Measurements from ENCODE around the gene PLXNA4. TPM values are rescaled to one million over a fixed set of nuclear protein-coding genes. Genes with fewer than 3 reads are reported as not detected.
A peak's percentile ranks its signal among the peaks of the same experiment; 100 is the strongest.

The PLXNA4 gene
- total and polyA plus RNA-seq, 5 donors, result 5.7 to 19.3 (median 16.0) TPM

DNA sequence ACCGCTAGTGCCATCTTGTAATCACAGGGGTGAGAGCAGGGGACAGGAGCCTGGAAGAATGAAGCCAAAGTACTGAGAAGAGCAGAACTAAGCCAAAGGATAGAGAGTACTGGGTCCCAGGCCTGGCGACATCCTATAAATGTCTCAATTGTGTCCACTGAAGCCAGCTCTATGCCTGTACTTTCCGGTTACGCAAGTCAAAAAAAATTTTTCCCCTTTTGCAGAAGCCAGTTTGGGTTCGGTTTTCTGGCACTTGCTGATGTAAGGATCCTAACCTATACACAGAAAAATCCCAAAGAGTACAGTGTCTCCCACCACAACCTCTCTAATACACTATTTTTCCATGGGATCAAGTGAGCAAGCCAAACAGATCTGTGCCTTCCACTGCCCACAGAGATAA, 61.1 kb downstream of the PLXNA4 start:
- intact Hi-C loops (cut with DNase I), result no loop called here
- Histone ChIP-seq H3K9me3 (ENCODE audit: control insufficient read depth, low read length) (no peaks in the 10 kb centered on the region), H3K27ac (ENCODE audit: low read length) (no peak overlapping the region), H3K4me1 (ENCODE audit: control insufficient read depth, insufficient read depth, low read length) (peaks cover 8% of the 10 kb centered on the region), H3K4me3 (ENCODE audit: low read length) (no peak overlapping the region), H3K27me3 (ENCODE audit: control insufficient read depth, insufficient read depth) (no peaks in the 10 kb centered on the region)
- DNase-seq, result no peak
- no peak for ATAC-seq
- 89% methylated on average over 5 of the region's 5 CpGs for WGBS

DNA sequence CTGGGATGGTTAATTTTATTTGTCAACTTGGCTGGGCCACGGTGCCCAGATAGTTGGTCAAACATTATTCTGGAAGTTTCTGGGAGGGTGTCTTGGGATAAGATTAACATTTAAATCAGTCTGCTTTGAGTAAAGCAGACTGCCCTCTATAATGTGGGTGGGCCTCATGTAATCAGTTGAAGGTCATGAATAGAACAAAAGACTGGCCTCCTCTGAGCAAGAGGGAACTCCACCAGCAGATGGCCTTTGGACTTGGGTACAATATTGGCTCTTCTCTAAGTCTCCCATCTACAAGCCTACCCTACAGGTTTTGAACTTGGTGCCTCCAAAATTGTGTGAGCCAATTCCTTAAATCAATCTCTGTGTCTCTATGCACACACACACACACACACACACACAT, 61.8 kb downstream of the PLXNA4 start:
- WGBS, result 97% methylated on average over 1 of the region's 1 CpG
- no peaks in the 10 kb centered on the region for H3K27me3 ChIP-seq (ENCODE audit: control insufficient read depth, insufficient read depth)
- intact Hi-C loops (cut with DNase I), result no loop called here
- DNase-seq, result no peak
- no peak overlapping the region for H3K4me3 ChIP-seq (ENCODE audit: low read length)
- peaks cover 7% of the 10 kb centered on the region for H3K4me1 ChIP-seq (ENCODE audit: control insufficient read depth, insufficient read depth, low read length)
- no peaks in the 10 kb centered on the region for H3K9me3 ChIP-seq (ENCODE audit: control insufficient read depth, low read length)
- ATAC-seq, result no peak
- H3K27ac ChIP-seq (ENCODE audit: low read length), result no peak overlapping the region

DNA sequence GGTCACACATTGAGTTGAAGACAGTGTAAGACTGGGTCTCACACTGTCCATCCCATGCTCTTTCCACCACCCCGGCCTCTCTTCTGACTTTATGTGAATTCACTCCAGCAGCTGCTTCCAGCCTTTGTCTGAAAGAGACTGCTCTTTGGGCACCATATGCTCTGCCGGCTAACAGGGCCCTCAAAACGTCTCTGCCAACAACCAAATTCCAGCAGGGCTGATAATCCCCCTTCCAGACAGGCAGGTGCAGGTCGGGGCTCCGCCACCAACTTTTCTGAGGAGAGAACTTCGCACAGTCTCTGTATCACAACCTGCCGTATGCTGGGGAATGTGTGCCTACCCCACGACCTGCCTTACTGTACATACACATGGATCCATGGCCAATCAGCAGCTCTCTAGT, 64.3 kb downstream of the PLXNA4 start:
- Histone ChIP-seq H3K4me3 (ENCODE audit: low read length) (no peak overlapping the region), H3K9me3 (ENCODE audit: control insufficient read depth, low read length) (no peaks in the 10 kb centered on the region), H3K27me3 (ENCODE audit: control insufficient read depth, insufficient read depth) (no peaks in the 10 kb centered on the region), H3K4me1 (ENCODE audit: control insufficient read depth, insufficient read depth, low read length) (peaks cover 1% of the 10 kb centered on the region), H3K27ac (ENCODE audit: low read length) (no peak overlapping the region)
- intact Hi-C loops (cut with DNase I), result no loop called here
- no peak for DNase-seq
- no peak for ATAC-seq
- WGBS, result 81% methylated on average over 8 of the region's 8 CpGs

DNA sequence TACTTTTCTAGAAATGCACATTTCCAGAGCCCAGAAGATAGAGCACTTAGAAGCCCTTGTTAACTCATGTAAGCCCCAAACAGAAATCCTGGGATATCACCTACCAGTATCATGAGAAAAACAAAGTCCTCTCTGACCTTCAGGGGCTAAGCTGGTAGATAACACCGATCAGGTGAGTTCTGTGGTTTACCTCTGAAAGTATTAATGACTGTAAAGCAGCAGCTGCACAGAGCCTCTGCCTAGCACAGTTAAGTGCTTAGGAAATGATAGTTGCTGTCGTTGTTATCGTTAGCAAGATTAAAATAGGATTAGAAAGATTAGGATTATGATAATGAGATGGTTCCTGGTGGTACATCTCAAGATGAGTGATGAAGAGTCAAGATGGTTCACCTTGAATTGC, 64.9 kb downstream of the PLXNA4 start:
- ATAC-seq, result no peak
- DNase-seq, result no peak
- H3K9me3 ChIP-seq (ENCODE audit: control insufficient read depth, low read length), result no peaks in the 10 kb centered on the region
- intact Hi-C loops (cut with DNase I), result no loop called here
- WGBS, result 90% methylated on average over 3 of the region's 3 CpGs
- no peaks in the 10 kb centered on the region for H3K27me3 ChIP-seq (ENCODE audit: control insufficient read depth, insufficient read depth)
- peaks cover 1% of the 10 kb centered on the region for H3K4me1 ChIP-seq (ENCODE audit: control insufficient read depth, insufficient read depth, low read length)
- H3K4me3 ChIP-seq (ENCODE audit: low read length), result no peak overlapping the region
- no peak overlapping the region for H3K27ac ChIP-seq (ENCODE audit: low read length)

GRCh38 chr7:132509643-132510042, 66.6 kb downstream of the PLXNA4 start:
- no peak for DNase-seq
- Histone ChIP-seq H3K9me3 (ENCODE audit: control insufficient read depth, low read length) (no peaks in the 10 kb centered on the region), H3K4me1 (ENCODE audit: control insufficient read depth, insufficient read depth, low read length) (peaks cover 1% of the 10 kb centered on the region), H3K27ac (ENCODE audit: low read length) (no peak overlapping the region), H3K4me3 (ENCODE audit: low read length) (no peak overlapping the region), H3K27me3 (ENCODE audit: control insufficient read depth, insufficient read depth) (no peaks in the 10 kb centered on the region)
- intact Hi-C loops (cut with DNase I), result loop anchor here in 2 of 4 donors (10.0 kb wide), 2 partner anchors 65 to 105 kb away; partner anchors contain the start of gene PLXNA4 (in 1 of the 2)
- WGBS, result 69% methylated on average over 4 of the region's 4 CpGs
- ATAC-seq, result no peak

- peaks cover 1% of the 10 kb centered on the region for H3K4me1 ChIP-seq (ENCODE audit: control insufficient read depth, insufficient read depth, low read length)
- H3K4me3 ChIP-seq (ENCODE audit: low read length), result no peak overlapping the region
- H3K9me3 ChIP-seq (ENCODE audit: control insufficient read depth, low read length), result no peaks in the 10 kb centered on the region
- H3K27ac ChIP-seq (ENCODE audit: low read length), result peak overlapping the region; percentile 25
- DNase-seq (peak in 2 of 3 donors; percentile 67 to 74), ATAC-seq (peak; percentile 60 to 80)
- intact Hi-C loops (cut with DNase I), result loop anchor here in 2 of 4 donors (10.0 kb wide), 2 partner anchors 66 to 104 kb away; partner anchors contain the start of gene PLXNA4 (in 1 of the 2)
- WGBS, result 37% methylated on average over 10 of the region's 10 CpGs
- no peaks in the 10 kb centered on the region for H3K27me3 ChIP-seq (ENCODE audit: control insufficient read depth, insufficient read depth)
Observed at GRCh38 chr7:132508724-132509353, 67.4 kb downstream of the PLXNA4 start.

DNA sequence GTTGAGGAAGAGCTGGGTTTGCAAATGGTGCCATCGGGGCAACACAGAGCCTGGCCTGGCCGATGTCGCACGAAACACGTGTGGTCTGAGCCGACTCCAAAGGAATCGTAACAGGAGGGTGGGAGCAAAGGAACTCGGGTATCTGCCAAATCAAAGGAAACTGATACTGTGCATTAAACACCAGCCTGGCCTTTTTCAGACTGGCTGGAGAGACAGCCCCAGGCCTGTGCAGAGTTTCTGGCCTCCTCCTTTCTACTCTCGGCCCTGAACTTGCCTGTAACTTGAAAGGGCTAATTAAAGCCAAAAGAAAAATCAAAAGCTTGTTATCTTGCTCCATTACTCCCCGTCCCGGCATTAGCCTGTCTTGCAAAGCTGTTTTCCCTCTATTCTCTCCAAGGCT, 71.4 kb downstream of the PLXNA4 start:
- 60% methylated on average over 11 of the region's 11 CpGs for WGBS
- H3K4me3 ChIP-seq (ENCODE audit: low read length), result no peak overlapping the region

DNA sequence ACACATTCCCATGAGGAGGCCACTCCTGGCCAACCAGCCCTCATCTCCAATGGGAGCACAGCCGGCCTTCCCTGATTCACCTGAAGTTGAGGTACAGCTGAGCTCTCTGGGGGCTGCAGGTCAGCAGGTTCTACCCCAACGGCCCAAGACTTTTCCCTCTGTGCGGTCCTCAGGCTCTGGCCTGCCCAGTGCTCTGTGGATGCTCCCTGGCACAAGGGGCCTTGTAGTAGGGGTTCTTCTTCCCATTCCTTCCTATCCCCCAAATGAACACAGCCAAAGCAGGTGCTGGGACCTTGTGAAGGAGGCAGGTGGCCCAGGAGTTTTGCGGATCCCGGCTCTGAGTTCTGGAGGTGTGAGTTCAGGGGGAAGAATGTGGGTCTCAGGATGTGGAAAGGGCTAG, 72.2 kb downstream of the PLXNA4 start:
- no peak for DNase-seq
- 92% methylated on average over 5 of the region's 5 CpGs for WGBS
- intact Hi-C loops (cut with DNase I), result loop anchor here in 2 of 4 donors (5.0 to 10.0 kb wide), 3 partner anchors 71 to 182 kb away; partner anchors contain the start of gene PLXNA4 (in 1 of the 2)

More for the DNA sequence above, 71.4 kb downstream of the PLXNA4 start:
- Histone ChIP-seq H3K9me3 (ENCODE audit: control insufficient read depth, low read length) (no peaks in the 10 kb centered on the region), H3K27me3 (ENCODE audit: control insufficient read depth, insufficient read depth) (no peaks in the 10 kb centered on the region), H3K27ac (ENCODE audit: low read length) (no peak overlapping the region), H3K4me1 (ENCODE audit: control insufficient read depth, insufficient read depth, low read length) (peaks cover 10% of the 10 kb centered on the region)
- no peak for DNase-seq
- ATAC-seq, result no peak
- intact Hi-C loops (cut with DNase I), result loop anchor here in 2 of 4 donors (5.0 to 10.0 kb wide), 3 partner anchors 70 to 183 kb away; partner anchors contain the start of gene PLXNA4 (in 1 of the 2)

GRCh38 chr7:132503415-132503814, 72.9 kb downstream of the PLXNA4 start:
- ATAC-seq, result no peak
- intact Hi-C loops (cut with DNase I), result loop anchor here in 2 of 4 donors (5.0 to 10.0 kb wide), 3 partner anchors 71 to 181 kb away; partner anchors contain the start of gene PLXNA4 (in 1 of the 2)

More for the DNA sequence above, 72.2 kb downstream of the PLXNA4 start:
- H3K9me3 ChIP-seq (ENCODE audit: control insufficient read depth, low read length), result no peaks in the 10 kb centered on the region
- no peak for ATAC-seq
- H3K4me1 ChIP-seq (ENCODE audit: control insufficient read depth, insufficient read depth, low read length), result peaks cover 12% of the 10 kb centered on the region
- no peak overlapping the region for H3K4me3 ChIP-seq (ENCODE audit: low read length)
- no peak overlapping the region for H3K27ac ChIP-seq (ENCODE audit: low read length)
- H3K27me3 ChIP-seq (ENCODE audit: control insufficient read depth, insufficient read depth), result no peaks in the 10 kb centered on the region

GRCh38 chr7:132501956-132502355, 74.3 kb downstream of the PLXNA4 start:
- intact Hi-C loops (cut with DNase I), result loop anchor here in 2 of 4 donors (5.0 to 10.0 kb wide), 3 partner anchors 73 to 180 kb away; partner anchors contain the start of gene PLXNA4 (in 1 of the 2)
- no peaks in the 10 kb centered on the region for H3K27me3 ChIP-seq (ENCODE audit: control insufficient read depth, insufficient read depth)
- DNase-seq (peak in 2 of 3 donors; percentile 68 to 73), ATAC-seq (peak; percentile 59 to 74)
- H3K4me1 ChIP-seq (ENCODE audit: control insufficient read depth, insufficient read depth, low read length), result peaks cover 14% of the 10 kb centered on the region
- WGBS, result 70% methylated on average over 7 of the region's 7 CpGs
- no peak overlapping the region for H3K27ac ChIP-seq (ENCODE audit: low read length)
- no peak overlapping the region for H3K4me3 ChIP-seq (ENCODE audit: low read length)
- H3K9me3 ChIP-seq (ENCODE audit: control insufficient read depth, low read length), result no peaks in the 10 kb centered on the region

More at GRCh38 chr7:132503415-132503814, 72.9 kb downstream of the PLXNA4 start:
- Histone ChIP-seq H3K4me3 (ENCODE audit: low read length) (no peak overlapping the region), H3K27ac (ENCODE audit: low read length) (no peak overlapping the region), H3K9me3 (ENCODE audit: control insufficient read depth, low read length) (no peaks in the 10 kb centered on the region), H3K27me3 (ENCODE audit: control insufficient read depth, insufficient read depth) (no peaks in the 10 kb centered on the region), H3K4me1 (ENCODE audit: control insufficient read depth, insufficient read depth, low read length) (peaks cover 14% of the 10 kb centered on the region)
- no peak for DNase-seq

GRCh38 chr7:132500727-132501440, 75.4 kb downstream of the PLXNA4 start:
- 25% methylated on average over 10 of the region's 10 CpGs for WGBS
- no peaks in the 10 kb centered on the region for H3K9me3 ChIP-seq (ENCODE audit: control insufficient read depth, low read length)
- DNase-seq (peak; percentile 86 to 92 (median 86)), ATAC-seq (peak; percentile 87 to 90)
- no peaks in the 10 kb centered on the region for H3K27me3 ChIP-seq (ENCODE audit: control insufficient read depth, insufficient read depth)
- no peak overlapping the region for H3K4me3 ChIP-seq (ENCODE audit: low read length)
- peak overlapping the region; percentile 38 for H3K27ac ChIP-seq (ENCODE audit: low read length)
- H3K4me1 ChIP-seq (ENCODE audit: control insufficient read depth, insufficient read depth, low read length), result peaks cover 14% of the 10 kb centered on the region
- intact Hi-C loops (cut with DNase I), result loop anchor here in 2 of 4 donors (5.0 to 10.0 kb wide), 3 partner anchors 74 to 179 kb away; partner anchors contain the start of gene PLXNA4 (in 1 of the 2)
